Muscle of leg (tissue), 11 donors: ENCODE results near the gene DOLPP1. TPM values are rescaled to one million over a fixed set of nuclear protein-coding genes. Genes with fewer than 3 reads are reported as not detected.
A peak's percentile ranks its signal among the peaks of the same experiment; 100 is the strongest.

ENCODE experiments used
- DNase-seq: peaks from one replicate; pipeline ENCODE4 v3.0.0; 2013
- H3K27ac ChIP-seq: one replicate; pipeline ENCODE4 v1.5.1; 2013; ENCODE audit warnings: mild to moderate bottlenecking, low read length, control low read depth
- H3K27me3 ChIP-seq: one replicate; pipeline ENCODE4 v1.6.1; 2013; ENCODE audit warnings: low read length; ENCODE audit not compliant: control insufficient read depth, insufficient read depth
- H3K36me3 ChIP-seq: one replicate; pipeline ENCODE4 v1.6.1; 2013; ENCODE audit warnings: low read length; ENCODE audit not compliant: control insufficient read depth, insufficient read depth
- H3K4me1 ChIP-seq: one replicate; pipeline ENCODE4 v1.6.1; 2013; ENCODE audit warnings: low read length; ENCODE audit not compliant: control insufficient read depth, insufficient read depth
- H3K4me3 ChIP-seq: one replicate; pipeline ENCODE4 v1.5.1; 2013; ENCODE audit warnings: low read length, control low read depth
- H3K9me3 ChIP-seq: replicated peaks from 2 replicates; pipeline ENCODE4 v1.6.1; 2013; ENCODE audit warnings: low read depth, low read length; ENCODE audit not compliant: control insufficient read depth
- WGBS: methylation state at CpG from one replicate; pipeline ENCODE4 v1.1.5; 2013; ENCODE audit warnings: missing lambda C conversion rate; ENCODE audit not compliant: insufficient coverage; 5-methylcytosine and 5-hydroxymethylcytosine counted together
- polyA plus RNA-seq, 8 donors: library from polyadenylated mRNA; unstranded; fragments of 120-200 nt; gene quantifications; one replicate each; pipeline versions ENCODE4 v1.2.1 to v1.2.3, GENCODE V29; 2013; ENCODE audit warnings: inconsistent platforms in 1 of 8, low replicate concordance in 1 of 8; ENCODE audit not compliant: insufficient read length in 8 of 8, insufficient read depth in 1 of 8
- total RNA-seq: library from RNA; stranded (reverse); fragments of 120-200 nt; gene quantifications from one replicate; pipeline ENCODE4 v1.2.4, GENCODE V29; 2013

Gene DOLPP1
- total and polyA plus RNA-seq, 9 donors: 7.5 to 13.2 (median 10.6) TPM

DNA sequence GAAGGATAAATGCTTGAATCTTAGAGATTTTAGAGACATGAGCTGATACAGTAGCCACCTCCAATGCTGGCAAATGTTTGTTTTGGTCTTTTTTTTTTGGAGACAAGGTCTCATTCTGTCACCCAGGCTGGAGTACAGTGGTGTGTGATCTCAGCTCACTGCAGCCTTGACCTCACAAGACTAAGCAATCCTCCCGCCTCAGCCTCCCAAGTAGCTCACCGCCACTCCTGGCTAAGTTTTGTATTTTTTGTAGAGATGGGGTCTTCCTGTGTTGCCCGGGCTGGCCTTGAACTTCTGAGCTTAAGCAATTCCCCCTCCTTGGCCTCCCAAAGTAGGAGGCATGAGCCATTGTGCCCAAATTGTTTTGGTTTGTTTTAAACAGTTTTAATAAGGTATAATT lies 6.8 kb upstream of the DOLPP1 start:
- DNase-seq: no peak
- WGBS: no CpG with 5 or more reads among the region's 3 CpGs
- Histone ChIP-seq H3K4me1 (peaks cover 11% of the 10 kb centered on the region), H3K27me3 (no peaks in the 10 kb centered on the region), H3K27ac (no peak overlapping the region), H3K36me3 (peaks cover 28% of the 10 kb centered on the region), H3K4me3 (no peak overlapping the region), H3K9me3 (no peaks in the 10 kb centered on the region)

DNA sequence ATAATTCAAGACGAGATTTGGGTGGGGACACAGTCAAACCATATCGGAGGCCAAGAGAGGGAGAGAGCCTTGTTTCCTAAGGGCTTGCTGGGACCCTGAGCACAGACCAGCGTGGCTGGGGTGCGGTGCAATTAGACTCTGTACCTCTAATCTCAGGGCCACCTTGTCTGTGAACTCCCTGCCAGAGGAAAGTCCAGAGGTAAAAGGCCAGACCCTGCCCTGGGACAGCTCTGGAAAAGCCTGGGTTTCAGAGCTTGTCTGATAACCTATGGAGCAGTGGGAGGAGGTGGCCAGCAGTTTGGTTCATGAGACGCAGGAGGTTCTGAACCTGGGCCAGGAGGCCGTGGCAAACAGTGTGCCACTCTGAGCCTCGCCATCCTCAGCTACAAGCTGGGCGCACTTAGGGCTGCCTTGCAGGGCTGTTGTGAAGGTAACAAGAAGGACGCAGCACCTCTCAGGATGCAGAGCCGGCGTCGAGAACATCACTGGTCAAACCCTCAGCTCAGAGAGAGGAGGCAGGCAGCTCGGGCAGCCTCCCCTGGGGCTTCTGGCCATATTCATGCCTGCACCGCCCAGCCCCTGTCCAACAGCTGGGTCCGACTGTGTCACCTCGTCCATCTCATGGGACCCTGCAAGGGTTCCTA lies 4.8 kb upstream of the DOLPP1 start:
- no peaks in the 10 kb centered on the region for H3K9me3 ChIP-seq

DNA sequence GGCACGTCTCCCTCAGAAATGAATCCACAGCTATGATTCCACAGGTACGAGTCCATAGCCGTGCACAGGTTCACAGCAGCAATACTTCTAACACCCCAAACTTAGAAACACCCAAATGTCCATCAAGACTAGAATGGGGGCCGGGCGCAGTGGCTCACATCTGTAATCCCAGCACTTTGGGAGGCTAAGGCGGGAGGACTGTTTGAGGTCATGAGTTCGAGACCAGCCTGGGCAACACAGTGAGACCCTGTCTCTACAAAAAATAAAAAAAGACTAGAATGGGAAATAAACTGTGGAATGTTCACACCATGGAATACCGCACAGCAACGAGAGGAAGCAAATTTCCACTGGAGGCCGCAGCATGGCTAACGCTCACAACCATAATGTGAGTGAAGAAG lies 4.3 kb upstream of the DOLPP1 start:
- H3K9me3 ChIP-seq: no peaks in the 10 kb centered on the region
- no peaks in the 10 kb centered on the region for H3K27me3 ChIP-seq
- H3K4me1 ChIP-seq: peaks cover 10% of the 10 kb centered on the region
- WGBS: 83% methylated on average over 7 of the region's 11 CpGs
- no peak overlapping the region for H3K27ac ChIP-seq
- H3K4me3 ChIP-seq: no peak overlapping the region
- H3K36me3 ChIP-seq: peaks cover 5% of the 10 kb centered on the region
- DNase-seq: no peak

More for the DNA sequence above, 4.8 kb upstream of the DOLPP1 start:
- Histone ChIP-seq H3K27me3 (no peaks in the 10 kb centered on the region), H3K4me1 (peaks cover 5% of the 10 kb centered on the region), H3K36me3 (peaks cover 9% of the 10 kb centered on the region), H3K27ac (no peak overlapping the region), H3K4me3 (no peak overlapping the region)
- 79% methylated on average over 15 of the region's 16 CpGs for WGBS
- no peak for DNase-seq

DNA sequence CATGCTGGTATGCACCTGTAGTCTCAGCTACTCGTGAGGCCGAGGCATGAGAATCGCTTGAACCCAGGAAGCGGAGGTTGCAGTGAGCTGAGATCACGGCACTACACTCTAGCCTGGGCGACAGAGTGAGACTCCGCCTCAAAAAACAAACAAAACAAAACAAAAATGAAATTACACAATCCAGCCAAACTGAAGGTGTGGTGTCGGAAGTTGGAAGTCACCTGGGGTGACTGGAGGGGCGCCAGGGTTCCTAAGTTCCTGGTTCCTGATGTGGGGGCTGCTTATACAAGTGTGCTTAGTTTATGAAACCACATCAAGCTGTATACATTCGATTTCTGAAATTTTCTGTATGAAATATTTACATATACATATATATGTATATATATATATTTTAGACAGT lies 3.7 kb upstream of the DOLPP1 start:
- WGBS: 92% methylated on average over 4 of the region's 10 CpGs
- no peaks in the 10 kb centered on the region for H3K27me3 ChIP-seq
- H3K36me3 ChIP-seq: no peaks in the 10 kb centered on the region
- no peak for DNase-seq
- no peak overlapping the region for H3K4me3 ChIP-seq
- no peaks in the 10 kb centered on the region for H3K9me3 ChIP-seq
- H3K4me1 ChIP-seq: peaks cover 16% of the 10 kb centered on the region
- no peak overlapping the region for H3K27ac ChIP-seq

DNA sequence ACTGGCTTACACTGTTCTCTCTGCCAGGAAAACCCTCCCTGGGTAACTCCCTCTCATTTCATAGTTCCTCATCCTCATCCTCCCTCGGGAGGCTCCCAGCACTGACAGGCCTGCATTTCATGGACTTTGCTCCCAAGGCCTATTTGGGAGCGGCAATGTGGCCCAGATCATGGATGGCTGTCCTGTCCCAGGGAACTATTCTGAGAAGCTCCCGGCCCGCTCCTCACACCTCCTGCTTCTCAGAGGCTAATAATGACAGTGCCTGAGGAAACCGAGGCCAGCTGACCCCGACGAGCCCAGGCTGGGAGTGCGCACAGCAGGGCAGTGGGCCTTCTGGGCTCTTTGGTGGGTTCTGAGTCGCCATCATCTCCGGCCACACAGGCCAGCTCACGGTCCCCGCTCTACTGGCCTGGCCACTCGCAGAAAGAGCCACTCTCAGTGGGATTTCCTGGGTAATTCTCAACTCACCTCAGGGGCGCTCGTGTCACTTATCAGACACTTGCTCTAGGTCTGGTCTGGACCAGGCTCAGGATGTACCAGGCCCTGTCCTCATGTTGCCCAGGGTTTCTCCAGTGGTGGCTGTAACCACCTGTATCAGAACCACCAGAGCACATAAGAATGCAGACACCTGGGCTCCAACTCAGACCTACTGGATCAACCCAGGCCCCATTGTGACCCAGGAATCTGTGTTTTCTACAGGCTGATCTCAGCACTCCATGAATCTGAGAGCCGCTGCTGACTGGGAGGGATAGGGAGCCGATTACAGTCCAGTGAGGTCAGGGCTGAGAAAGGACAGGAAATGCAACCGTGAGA lies 2.0 kb upstream of the DOLPP1 start:
- no peak for DNase-seq
- Histone ChIP-seq H3K4me1 (peaks cover 20% of the 10 kb centered on the region), H3K27ac (no peak overlapping the region), H3K36me3 (peaks cover 7% of the 10 kb centered on the region), H3K4me3 (no peak overlapping the region), H3K27me3 (no peaks in the 10 kb centered on the region), H3K9me3 (no peaks in the 10 kb centered on the region)
- WGBS: 80% methylated on average over 18 of the region's 18 CpGs

DNA sequence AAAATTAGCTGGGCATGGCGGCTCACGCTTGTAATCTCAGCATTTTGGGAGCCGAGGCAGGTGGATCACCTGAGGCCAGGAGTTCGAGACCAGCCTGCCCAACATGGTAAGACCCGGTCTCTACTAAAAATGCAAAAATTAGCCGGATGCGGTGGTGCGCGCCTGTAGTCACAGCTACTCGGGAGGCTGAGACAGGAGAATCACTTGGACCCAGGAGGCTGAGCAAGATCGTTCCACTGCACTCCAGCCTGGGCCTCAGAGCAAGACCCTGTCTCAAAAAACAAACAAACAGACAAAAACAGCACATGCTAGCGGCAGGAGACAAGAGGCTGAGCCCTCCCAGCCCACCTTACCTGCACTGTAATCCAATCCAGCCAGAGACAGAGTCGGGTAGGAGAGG lies 1.1 kb upstream of the DOLPP1 start:
- Histone ChIP-seq H3K4me1 (peaks cover 20% of the 10 kb centered on the region), H3K9me3 (no peaks in the 10 kb centered on the region), H3K27me3 (no peaks in the 10 kb centered on the region), H3K36me3 (peaks cover 11% of the 10 kb centered on the region), H3K4me3 (no peak overlapping the region), H3K27ac (no peak overlapping the region)
- 83% methylated on average over 12 of the region's 13 CpGs for WGBS
- no peak for DNase-seq

DNA sequence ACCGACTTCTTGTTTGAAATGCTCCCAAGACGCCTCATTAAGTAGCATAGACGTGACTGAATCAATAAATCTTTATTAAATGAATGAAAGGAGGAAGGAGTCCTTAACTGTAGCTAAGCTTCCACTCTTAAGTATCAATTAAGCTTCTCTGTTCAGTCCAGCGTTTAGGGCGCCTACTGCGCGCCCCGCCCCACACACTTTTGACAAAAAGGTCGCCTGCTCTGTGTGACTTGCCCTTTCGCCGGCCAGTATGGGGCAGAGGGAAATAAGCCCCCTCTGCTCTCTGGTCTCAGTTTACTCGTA lies 662 bp upstream of the DOLPP1 start:
- Histone ChIP-seq H3K4me3 (peak overlapping the region; percentile 93), H3K27ac (peak overlapping the region; percentile 59), H3K9me3 (no peaks in the 10 kb centered on the region), H3K36me3 (peaks cover 16% of the 10 kb centered on the region), H3K27me3 (no peaks in the 10 kb centered on the region), H3K4me1 (peaks cover 20% of the 10 kb centered on the region)
- 0% methylated on average over 8 of the region's 12 CpGs for WGBS
- DNase-seq: no peak

DNA sequence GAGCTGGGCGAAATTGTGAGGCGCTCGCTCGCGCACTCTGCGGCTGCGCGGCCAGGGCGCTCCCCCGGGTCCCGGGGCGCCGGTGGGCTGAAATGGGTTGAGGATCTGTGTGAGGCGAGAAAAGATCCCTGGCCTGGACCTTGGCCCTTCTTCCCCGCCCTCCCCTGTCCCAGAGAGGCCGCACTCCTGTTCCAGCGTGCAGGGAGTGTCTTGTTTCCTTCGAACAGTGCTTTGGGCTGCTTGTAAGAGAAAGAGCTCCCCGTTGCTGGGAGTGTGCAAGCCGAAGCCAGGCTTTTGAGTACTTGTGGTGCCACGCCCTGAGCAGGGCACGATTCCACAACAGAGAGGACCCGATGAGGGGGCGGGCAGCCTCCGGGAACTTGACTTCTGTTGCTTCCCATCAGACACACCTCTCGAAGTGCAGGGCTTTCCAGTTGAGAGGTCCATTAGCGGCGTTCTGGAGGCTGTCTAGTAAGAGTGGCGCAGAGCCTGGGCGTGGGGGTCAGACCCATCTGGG lies 535 bp downstream of the DOLPP1 start:
- Histone ChIP-seq H3K27ac (peak overlapping the region; percentile 93), H3K27me3 (no peaks in the 10 kb centered on the region), H3K4me3 (peak overlapping the region; percentile 93), H3K36me3 (peaks cover 28% of the 10 kb centered on the region), H3K4me1 (peaks cover 20% of the 10 kb centered on the region), H3K9me3 (no peaks in the 10 kb centered on the region)
- WGBS: 9% methylated on average over 9 of the region's 30 CpGs
- no peak for DNase-seq

DNA sequence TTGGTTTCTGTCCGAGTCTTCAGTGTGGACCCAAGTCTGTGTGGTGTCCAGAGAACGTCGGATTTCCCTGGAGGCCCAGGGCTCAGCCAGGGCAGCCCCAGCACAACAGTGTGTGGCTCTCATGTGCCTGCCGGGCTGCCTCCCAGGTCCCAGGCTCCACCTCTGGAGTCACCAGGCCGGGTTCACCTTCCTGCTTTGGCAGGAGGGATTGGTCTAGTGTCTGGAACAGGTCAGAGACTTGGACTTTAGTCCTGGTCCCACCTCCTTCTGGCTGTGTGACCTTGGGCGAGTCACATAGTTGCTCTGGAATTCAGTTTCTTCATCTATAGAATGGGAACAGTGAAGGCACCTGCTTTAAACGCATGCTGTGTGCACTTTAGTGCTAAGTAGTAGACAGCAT lies 3.2 kb downstream of the DOLPP1 start:
- DNase-seq: no peak
- Histone ChIP-seq H3K4me1 (peaks cover 20% of the 10 kb centered on the region), H3K27me3 (no peaks in the 10 kb centered on the region), H3K36me3 (peaks cover 44% of the 10 kb centered on the region), H3K9me3 (no peaks in the 10 kb centered on the region), H3K27ac (no peak overlapping the region), H3K4me3 (no peak overlapping the region)
- WGBS: 81% methylated on average over 6 of the region's 7 CpGs

DNA sequence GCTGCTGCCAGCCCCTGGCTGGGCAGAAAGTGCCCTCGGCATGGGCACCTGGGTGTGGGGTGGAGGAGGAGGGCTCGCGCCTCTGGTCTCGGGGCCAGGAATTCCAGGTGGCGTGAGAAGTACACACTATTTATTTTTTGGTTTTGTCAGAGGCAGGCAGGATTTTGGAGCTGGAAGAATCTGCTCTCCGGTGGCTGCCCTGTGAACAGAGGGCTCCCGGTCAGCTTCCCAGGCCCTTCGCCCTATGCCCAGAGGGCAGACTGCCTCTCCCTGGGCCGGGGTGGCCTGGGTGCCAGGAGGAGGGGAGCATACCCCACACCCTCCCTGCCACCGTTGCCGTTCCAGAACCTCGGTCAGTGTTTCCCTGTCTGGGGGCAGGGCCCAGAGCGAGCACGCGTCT lies 8.3 kb downstream of the DOLPP1 start:
- H3K4me3 ChIP-seq: no peak overlapping the region
- H3K27me3 ChIP-seq: no peaks in the 10 kb centered on the region
- H3K36me3 ChIP-seq: peaks cover 51% of the 10 kb centered on the region
- 86% methylated on average over 11 of the region's 15 CpGs for WGBS
- no peak overlapping the region for H3K27ac ChIP-seq
- H3K9me3 ChIP-seq: no peaks in the 10 kb centered on the region
- no peaks in the 10 kb centered on the region for H3K4me1 ChIP-seq
- no peak for DNase-seq
